ENCODE data around the gene RNF224. TPM values are rescaled to one million over a fixed set of nuclear protein-coding genes. Genes with fewer than 3 reads are reported as not detected.

Gene RNF224
- not detected for total RNA-seq
- long read RNA-seq: 0 reads

- intact Hi-C loops (cut with DNase I): loop anchor here in 1 of 2 donors (5.0 kb wide), 1 partner anchor 105 kb away; no protein-coding TSS in a partner anchor
- DNase-seq (peak; percentile 81), ATAC-seq (peak; percentile 14 to 44)
These were observed at the start of gene RNF224 for GRCh38 chr9:137227054-137227852. Gene RNF224 (plus strand): TSS chr9:137227502. CDS start chr9:137228336, 834 bp downstream.

DNA sequence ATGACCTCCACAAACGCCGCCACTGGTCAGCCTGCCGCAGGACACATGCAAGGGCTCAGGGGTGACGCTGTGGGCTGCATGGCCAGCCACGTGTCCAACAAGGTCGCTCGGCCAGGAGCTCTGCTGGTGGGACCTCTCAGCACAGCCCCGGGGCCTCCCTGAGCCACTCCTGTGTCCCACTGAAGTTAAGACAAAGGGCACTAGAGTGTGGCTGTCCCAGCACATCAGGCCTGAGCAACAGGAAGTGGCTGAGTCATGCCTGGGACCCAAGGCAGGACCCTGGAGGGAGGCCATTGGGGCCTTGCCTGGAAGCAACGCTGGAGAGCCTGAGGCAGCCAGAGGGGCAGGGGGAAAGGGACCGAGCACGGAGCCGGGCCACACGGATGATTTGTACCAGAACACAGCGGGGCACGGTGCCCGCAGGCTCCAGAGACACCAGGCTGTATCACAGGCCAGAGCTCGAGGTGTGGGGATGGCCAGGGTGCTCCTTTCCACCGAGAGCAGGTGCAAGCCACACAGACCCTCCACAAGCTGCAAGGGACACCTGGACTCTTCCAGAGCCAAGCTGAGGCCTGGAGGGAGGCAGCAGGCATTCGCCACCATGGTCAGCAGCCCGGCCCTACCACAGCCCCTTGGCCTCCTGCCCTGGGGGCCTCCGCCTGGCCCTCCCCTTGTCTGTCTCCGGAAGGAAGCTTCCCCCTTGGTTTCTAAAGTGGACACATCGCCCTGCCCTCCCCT lies 48.9 kb upstream of the RNF224 start:
- no peak for DNase-seq
- intact Hi-C loops (cut with DNase I): no loop called here
- no peak for ATAC-seq

DNA sequence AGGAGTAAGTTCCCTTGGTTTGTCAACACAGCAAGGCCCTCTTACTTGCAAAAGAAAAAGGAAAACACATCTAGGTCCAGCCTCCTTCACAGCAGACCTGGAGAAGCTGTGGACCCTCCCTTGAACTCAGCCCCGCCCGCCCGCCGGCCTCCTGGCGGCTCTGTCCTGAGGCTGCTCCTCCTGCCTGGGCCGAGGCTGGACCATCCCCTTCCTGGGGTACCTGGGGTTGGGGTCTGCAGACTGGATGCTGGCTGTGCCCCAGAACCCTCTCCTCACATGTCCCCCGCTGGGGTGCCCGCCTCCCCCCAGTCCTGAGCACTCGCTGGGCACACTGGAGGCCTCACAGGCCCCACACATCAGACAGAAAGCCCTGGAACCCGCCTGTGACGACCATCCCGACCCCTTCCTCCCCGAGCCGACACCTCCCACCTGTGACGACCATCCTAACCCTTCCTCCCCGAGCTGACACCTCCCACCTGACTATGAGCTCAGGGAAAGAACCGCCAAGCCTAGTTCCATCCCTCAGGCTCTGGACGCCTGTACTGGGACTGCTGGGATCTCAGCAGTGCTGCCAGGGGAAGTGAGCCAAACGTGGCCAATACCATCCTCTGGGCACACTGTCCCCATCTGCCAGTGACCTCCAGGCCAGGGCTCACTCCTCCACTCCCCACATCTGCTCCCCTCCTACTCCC lies 48.2 kb upstream of the RNF224 start:
- no peak for ATAC-seq
- intact Hi-C loops (cut with DNase I): no loop called here

GRCh38 chr9:137179761-137180160 lies 47.5 kb upstream of the RNF224 start:
- ATAC-seq (no peak), DNase-seq (no peak)
- intact Hi-C loops (cut with DNase I): loop anchor here in 1 of 2 donors (10.0 kb wide), 1 partner anchor 55 kb away; no protein-coding TSS in a partner anchor

More for the DNA sequence above, 48.2 kb upstream of the RNF224 start:
- no peak for DNase-seq

- DNase-seq (no peak), ATAC-seq (no peak)
- intact Hi-C loops (cut with DNase I): loop anchor here in 1 of 2 donors (10.0 kb wide), 1 partner anchor 56 kb away; no protein-coding TSS in a partner anchor
These were observed 46.8 kb upstream of the RNF224 start for GRCh38 chr9:137180491-137180890.

DNA sequence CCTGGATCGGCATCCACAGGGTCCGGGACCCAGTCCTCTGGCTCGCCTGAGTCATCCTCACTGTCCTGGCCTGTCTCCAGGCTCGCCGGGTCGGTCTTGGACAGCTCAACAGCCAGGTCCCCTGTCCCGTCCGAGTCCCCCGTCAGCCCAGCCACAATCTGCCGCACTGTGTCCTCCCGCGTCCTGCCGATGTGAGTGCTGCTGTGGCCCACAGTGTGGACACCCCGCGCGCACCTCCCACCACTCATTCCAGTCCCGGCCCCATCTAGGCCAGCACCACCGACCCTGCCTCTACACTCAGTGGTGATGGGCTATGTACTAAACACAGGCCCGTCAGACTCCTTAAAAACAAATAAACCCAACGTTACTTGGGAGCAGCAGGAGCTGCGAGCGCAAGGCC lies 45.6 kb upstream of the RNF224 start:
- intact Hi-C loops (cut with DNase I): loop anchor here in 1 of 2 donors (10.0 kb wide), 1 partner anchor 57 kb away; no protein-coding TSS in a partner anchor
- DNase-seq (no peak), ATAC-seq (no peak)

DNA sequence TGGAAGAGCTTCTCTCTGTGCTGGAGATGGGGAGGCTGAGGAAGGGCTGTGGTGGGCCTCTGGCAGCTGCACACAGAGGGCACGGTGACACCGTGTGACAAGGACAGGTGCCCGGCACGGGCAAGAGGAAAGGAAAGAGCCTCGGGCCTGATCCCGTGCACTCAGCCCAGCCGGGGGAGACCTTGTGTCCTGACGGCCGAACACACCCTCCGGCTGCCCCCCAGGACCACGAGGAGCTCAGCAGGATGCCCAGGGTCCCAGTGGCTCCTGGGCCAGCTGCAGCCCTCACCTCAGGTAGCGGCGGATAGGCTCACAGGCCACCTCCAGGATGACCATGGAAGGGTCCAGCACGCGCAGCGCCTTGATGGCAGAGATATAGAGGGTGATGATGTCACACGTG lies 44.5 kb upstream of the RNF224 start:
- ATAC-seq: no peak
- DNase-seq: no peak
- intact Hi-C loops (cut with DNase I): loop anchor here in 1 of 2 donors (10.0 kb wide), 1 partner anchor 58 kb away; no protein-coding TSS in a partner anchor

- ATAC-seq: no peak
- no peak for DNase-seq
- intact Hi-C loops (cut with DNase I): loop anchor here in 1 of 2 donors (10.0 kb wide), 1 partner anchor 59 kb away; no protein-coding TSS in a partner anchor
These were observed 43.2 kb upstream of the RNF224 start for GRCh38 chr9:137183980-137184595.

- no peak for DNase-seq
- intact Hi-C loops (cut with DNase I): loop anchor here in 1 of 2 donors (10.0 kb wide), 1 partner anchor 60 kb away; no protein-coding TSS in a partner anchor
- no peak for ATAC-seq
These were observed 42.2 kb upstream of the RNF224 start for GRCh38 chr9:137184881-137185660.

GRCh38 chr9:137185921-137186320 lies 41.4 kb upstream of the RNF224 start:
- intact Hi-C loops (cut with DNase I): loop anchor here in 1 of 2 donors (10.0 kb wide), 1 partner anchor 61 kb away; no protein-coding TSS in a partner anchor
- DNase-seq (no peak), ATAC-seq (no peak)

- no peak for ATAC-seq
- intact Hi-C loops (cut with DNase I): loop anchor here in 1 of 2 donors (10.0 kb wide), 1 partner anchor 62 kb away; no protein-coding TSS in a partner anchor
- DNase-seq: no peak
These were observed 40.9 kb upstream of the RNF224 start for GRCh38 chr9:137186385-137186784.

DNA sequence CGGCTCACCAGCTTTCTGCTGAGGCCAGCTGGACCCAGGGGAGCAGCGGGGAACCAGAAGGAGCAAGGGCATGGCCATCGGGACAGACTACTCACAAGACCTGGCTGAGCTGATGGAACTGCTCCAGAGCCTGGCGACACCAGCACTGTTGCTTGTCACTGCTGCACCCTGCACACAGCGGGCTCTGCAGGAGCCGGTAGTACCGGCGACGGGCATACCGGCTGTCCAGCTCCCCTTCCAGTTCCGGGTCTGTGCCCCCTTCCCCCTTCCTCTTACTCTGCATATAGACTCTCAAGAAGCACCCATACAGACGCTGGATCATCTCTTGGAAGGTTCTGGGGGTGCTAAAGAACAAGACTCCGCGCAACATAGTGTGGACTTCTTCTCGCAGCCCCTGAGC lies 39.9 kb upstream of the RNF224 start:
- ATAC-seq: no peak
- intact Hi-C loops (cut with DNase I): loop anchor here in 1 of 2 donors (10.0 kb wide), 1 partner anchor 63 kb away; no protein-coding TSS in a partner anchor
- DNase-seq: no peak

DNA sequence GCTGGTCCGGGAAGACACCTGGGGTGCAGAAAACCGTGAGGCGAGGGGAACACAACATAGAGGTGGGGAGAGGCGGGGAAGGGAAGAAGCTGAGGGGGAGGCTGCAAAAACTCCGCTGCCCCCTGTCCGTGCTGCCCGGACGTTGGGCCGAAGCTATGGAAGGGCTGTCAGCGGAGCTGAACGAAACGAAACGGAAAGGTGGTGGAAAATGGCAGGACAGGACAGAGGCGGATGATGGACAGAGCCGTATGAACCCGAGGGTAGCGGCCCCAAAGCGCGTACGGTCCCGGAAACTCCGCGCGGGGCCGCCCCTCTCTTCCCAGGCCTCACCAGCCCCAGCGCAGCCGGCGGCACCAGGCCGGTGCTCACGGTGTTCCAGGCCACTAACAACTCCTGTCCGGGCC lies 39.2 kb upstream of the RNF224 start:
- DNase-seq: no peak
- ATAC-seq: no peak
- intact Hi-C loops (cut with DNase I): loop anchor here in 1 of 2 donors (10.0 kb wide), 1 partner anchor 63 kb away; no protein-coding TSS in a partner anchor

- ATAC-seq (peak; percentile 92 to 93), DNase-seq (peak; percentile 93)
- intact Hi-C loops (cut with DNase I): loop anchor here in 1 of 2 donors (10.0 kb wide), 1 partner anchor 64 kb away; no protein-coding TSS in a partner anchor
These were observed 38.6 kb upstream of the RNF224 start, which contains the start of the genes ANAPC2 and SSNA1 for GRCh38 chr9:137188490-137189296. Gene ANAPC2 (minus strand): TSS chr9:137188560. CDS start chr9:137188532, 28 bp downstream. Gene SSNA1 (plus strand): TSS chr9:137188676. CDS start chr9:137188727, 51 bp downstream.

DNA sequence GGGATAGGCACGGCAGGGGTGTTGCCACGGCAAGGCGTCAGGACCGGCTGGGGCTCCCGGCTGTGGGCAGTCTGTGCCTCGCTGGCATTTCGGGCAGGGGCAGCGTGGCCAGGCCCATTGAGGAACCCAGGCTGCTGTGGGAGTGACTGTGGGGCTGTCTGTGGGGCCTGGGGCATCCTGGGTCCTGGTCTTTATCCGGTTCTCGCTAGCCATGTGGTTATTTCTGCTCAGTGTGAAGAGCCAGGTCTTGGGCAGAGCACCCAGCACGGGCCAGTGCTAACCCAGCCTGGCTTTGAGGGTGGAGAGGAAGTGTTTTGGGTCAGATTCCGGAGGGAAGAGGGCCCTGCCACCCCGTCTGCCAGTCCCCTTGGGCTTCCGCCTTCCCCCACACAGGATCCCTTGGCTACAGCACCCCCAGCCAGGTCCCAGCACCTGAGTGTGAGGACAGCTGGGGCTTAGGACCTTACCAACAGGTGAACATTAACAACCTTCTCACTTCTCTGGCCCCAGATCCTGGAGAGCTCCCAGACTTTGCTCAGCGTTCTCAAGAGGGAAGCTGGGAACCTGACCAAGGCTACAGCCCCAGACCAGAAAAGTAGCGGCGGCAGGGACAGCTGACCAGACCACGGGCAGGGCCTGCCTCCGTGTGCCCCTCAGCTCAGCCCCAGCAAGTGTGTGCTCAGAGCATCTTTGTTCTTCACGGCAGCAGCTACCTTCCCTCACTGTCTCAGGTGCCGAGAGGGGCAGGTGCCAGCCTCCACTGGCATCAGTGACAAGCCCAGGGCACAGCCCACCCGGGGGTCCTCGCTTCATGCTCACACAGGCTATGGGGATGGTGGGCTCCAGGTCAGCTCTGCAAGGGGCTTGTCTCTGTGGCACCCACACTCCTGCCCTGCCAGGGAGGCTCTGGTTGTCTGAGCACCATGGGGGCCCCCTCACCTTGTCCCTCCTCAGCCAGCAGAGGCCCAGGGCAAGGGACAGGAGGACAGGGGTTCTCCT lies 37.7 kb upstream of the RNF224 start:
- intact Hi-C loops (cut with DNase I): loop anchor here in 1 of 2 donors (10.0 kb wide), 1 partner anchor 65 kb away; no protein-coding TSS in a partner anchor
- no peak for DNase-seq
- no peak for ATAC-seq
